GM04504 (cell line): Measurements from ENCODE around the gene SYCE3.

Experiments
- DNase-seq: peaks from one replicate; pipeline ENCODE4 v3.0.0-alpha.2; 2012; ENCODE audit warnings: low read depth

SYCE3 gene

GRCh38 chr22:50600538-50600937, 37.8 kb upstream of the SYCE3 start, which contains the start of gene MAPK8IP2:
Gene MAPK8IP2 (plus strand): TSS chr22:50600793. CDS start chr22:50600819, 26 bp downstream.
- DNase-seq: no peak

DNA sequence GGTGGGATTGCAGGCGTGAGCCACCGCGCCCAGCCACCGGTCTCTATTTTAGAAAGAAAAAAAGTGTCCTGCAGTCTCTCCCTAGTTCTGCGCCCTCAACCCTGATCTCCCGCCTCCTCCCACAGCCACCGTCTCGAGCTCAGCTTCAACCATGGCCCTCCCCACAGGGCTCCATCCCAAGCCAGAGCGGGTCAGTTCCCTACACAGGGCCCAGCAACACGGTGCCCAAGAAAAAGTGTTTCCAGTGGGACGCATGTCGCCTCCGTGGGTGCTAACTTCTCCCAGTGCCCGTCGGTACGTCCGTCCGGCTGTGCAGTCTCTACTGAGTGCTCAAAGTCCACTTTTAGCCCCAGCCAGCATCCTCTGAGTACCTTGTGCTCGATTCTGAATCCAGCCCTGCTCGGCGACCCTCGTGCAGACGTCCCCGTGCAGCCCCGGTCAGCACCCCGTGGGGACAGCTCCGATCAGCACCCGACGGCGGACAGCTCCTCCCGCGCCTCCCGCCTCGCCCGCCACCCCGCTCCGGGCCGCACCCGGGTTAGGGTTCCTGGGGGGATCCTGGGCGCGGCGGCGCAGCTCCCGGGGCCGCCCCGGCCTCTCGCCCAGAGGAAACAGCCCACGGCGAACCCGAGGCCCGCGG, 37.2 kb upstream of the SYCE3 start:
- DNase-seq: no peak

DNA sequence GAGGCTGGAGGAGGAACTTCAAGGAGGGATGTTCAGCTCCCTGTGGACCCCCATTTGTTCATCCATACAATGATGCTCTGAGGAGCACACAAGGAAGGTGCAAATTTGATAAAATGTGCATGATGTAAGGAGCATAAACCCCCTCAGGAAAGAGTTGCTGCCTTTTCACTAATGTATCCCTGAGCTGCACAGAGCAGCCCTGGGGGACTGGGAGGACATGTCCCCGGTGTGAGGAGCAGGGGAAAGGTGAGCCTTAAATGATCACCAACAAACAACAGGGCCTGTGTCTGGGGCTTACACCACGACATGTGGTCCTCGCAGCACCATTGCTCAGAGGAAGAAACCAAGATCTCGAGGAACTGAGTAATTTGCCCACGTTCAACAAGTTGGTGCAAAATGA, 34.4 kb upstream of the SYCE3 start:
- no peak for DNase-seq

GRCh38 chr22:50595189-50595588, 32.5 kb upstream of the SYCE3 start:
- DNase-seq: no peak

- no peak for DNase-seq
Observed at GRCh38 chr22:50587407-50587806, 24.7 kb upstream of the SYCE3 start.

DNA sequence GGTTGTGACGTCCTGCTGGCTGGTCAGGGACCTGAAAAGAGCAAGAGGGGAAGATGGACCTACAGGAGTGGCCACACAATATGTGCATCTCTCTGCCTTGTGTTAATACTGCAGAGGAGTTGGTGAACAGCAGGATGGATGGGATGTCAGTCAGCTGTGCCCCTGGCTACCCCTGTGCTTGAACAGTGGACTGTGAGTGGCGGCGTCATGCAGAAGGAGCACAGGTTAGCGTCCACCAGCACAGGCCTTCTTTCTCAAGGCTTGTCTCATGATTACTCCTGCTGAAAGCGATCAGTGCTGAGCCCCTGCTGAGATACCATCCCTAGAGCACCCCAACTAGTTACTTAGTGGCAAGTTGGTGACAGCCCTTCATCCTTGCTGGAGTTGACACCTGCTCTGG, 23.7 kb upstream of the SYCE3 start:
- no peak for DNase-seq

GRCh38 chr22:50585781-50586180, 23.1 kb upstream of the SYCE3 start:
- no peak for DNase-seq

DNA sequence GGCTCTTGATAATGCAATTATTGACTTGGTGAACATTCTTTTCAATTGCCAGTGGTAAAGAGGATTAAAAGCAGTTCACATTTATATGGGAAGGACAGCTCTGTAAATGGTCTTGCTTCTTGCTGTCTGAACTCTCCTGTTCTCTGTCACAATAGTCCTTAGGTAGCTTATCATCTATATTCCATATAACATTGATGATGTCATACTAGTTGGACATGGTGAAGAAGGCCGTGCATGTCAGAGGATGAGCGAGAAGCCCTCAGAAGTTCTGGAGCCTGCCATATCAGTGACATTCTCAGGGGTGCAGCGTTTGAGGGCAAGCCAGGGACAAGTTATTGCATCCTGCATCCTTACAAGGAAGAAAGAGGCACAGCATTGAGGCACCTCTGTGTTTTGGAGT, 22.5 kb upstream of the SYCE3 start:
- DNase-seq: no peak

- DNase-seq: no peak
Observed at GRCh38 chr22:50584106-50585096, 21.7 kb upstream of the SYCE3 start.

GRCh38 chr22:50583294-50583861, 20.7 kb upstream of the SYCE3 start:
- DNase-seq: no peak

DNA sequence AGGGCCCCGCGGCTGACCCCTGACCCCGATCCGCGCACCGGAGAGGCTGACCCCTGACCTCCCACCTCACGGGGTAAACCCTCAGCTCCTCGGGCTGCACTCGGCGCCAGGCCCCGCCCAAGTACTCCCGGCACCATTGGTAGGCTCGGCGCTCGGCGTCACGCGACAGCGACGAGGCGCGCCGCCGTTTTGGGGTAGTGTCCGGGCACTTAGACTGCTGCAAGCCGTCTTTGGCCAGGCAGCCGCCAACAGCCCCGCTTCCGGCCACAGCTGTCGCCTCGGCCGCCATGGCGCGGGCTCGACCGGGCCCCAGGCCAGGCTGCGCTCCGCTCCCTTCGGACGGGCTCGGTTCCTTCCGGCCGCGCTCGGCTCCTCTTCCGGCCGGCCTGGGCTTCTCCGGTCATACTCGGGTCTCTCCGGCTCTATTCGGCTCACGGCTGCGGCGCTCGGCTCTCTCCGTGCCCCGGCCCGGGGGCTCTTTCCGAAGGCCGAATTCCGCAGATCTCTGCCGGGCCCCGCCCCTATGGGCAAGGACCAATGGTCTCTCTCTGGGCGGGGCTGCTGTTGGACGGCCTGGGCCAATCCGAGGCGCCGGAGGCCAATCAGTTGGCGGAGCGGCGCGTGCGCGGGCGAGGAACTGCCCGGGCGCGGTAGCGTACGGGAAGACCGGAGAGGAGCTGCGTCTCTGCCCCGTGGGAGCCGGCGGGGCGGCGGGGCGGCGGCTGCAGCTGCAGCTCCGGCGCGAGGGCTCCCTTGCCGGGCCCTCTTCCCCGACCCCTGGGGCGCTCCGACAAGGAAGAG, 20.0 kb upstream of the SYCE3 start, which contains the start of gene CHKB:
Gene CHKB (minus strand): TSS at position 357 of the 801 bp plus-strand sequence. CDS start 68 bp downstream, at position 289.
- peak; percentile 96 for DNase-seq

GRCh38 chr22:50581950-50582492, 19.3 kb upstream of the SYCE3 start:
- no peak for DNase-seq

DNA sequence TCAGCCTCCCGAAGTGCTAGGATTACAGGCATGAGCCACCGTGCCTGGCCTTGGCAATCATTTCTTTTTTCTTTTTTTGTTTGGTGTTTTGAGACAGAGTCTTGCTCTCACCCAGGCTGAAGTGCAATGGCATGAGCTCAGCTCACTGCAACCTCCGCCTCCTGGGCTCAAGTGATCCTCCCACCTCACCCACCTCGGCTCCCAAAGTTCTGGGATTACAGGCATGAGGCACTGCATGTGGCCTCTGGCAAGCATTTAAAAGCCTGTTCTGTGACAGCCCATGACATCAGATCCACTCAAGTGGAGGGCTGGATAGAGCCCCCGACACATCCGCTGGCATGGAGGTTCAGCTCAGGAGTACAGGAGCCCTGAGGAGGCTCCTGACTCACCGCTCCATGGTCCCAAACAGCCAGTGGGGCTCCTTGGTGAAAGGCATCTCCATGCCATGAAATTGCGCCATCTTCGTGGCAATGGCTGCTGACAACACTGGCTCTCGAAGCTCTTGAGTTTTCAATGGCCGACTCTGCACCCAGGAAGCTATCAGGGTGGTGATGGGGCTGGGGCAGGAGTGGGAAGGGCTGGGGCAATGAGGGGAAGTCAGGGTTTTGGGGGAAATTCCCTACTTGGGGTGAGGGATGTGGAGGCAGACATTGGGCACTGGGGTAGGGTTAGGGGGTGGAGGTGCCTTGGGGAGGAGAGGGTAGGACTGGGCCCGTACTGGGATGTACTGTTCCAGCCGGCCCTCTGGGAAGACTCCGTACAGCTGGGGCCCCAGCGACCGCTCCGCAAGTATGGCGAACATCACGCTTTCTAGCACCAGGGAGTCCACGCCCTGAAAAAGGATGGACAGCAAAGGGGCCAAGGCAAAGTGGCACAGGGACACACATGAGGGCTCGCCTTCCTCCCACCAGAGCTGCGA, 18.6 kb upstream of the SYCE3 start:
- no peak for DNase-seq

GRCh38 chr22:50579752-50580151, 17.0 kb upstream of the SYCE3 start:
- no peak for DNase-seq

DNA sequence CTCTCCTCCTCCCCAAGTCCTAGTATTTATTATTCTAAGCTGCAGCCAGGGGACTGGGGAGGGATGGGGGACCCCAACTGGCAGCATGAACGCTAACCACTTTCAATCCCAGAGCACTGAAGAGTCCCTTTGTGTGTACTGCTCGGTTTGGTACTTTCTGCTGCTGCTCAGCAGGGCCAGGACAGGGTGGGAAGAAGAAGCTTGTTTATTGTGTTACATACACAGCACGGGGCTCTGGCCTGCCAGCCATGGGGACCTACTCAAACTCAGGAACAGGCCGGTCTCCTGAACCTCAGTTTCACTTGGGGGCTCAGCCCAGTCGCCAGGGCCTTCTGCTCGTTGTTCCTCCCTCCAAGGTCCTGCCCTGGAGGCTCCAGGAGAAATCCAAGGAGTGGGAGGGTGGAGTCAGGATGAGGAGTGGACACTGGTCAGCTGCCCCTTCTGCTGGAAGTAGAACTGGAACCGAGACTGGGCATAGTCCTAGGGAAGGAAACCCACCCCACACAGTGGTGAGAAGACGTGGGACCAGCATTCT, 16.1 kb upstream of the SYCE3 start:
- DNase-seq: no peak

GRCh38 chr22:50577987-50578775, 15.5 kb upstream of the SYCE3 start, which contains the start of gene CPT1B:
Gene CPT1B (minus strand): TSS chr22:50578427. CDS start chr22:50577915, 512 bp downstream.
- no peak for DNase-seq

GRCh38 chr22:50577697-50577986, 14.9 kb upstream of the SYCE3 start:
- no peak for DNase-seq

DNA sequence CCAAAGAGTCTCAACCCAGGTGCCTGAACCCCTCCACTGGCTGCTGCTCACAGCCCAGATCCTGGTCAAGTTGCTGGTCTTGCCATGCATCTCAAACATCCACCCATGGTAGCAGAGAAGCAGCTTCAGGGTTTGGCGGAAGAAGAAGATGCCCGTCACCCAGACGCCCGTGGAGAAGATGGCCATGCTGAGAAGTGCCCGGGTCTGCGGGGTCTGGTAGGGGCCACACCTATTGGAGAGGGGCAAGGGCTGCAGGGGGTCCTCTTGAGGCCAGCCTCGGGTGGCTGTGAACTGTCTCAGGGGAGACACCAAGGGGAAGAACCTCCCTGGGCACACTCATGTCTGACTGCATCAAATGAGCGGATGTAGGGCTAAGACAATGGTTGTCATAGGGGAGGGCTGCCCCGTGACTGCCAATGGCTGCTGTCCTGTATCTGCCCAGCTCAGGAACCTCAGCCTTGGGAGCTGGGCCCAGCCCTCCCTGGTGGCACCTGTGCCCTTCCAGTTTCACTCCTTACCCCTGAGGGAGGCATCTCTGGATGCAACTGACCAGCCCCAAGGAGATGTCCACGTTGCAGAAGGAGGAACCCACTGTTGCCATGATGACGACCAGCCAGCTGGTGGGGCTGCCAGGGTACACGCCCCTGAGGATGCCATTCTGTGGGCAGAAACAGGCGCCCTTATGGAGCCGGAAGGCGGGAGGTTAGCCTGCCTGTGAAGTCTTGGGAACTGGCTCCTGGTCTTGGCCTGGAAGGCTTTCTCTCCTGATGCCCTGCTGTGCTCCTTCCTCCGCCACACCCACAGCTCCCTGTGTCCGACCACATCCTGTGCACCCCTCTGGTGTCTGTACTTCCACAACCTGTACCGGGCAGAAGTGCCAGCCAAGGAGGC, 14.3 kb upstream of the SYCE3 start:
- no peak for DNase-seq
